ENCODE data around the gene PPP2R2B. TPM values are rescaled to one million over a fixed set of nuclear protein-coding genes. Genes with fewer than 3 reads are reported as not detected.

Gene PPP2R2B
- total RNA-seq, 3 donors from 2014 or later (not counting 1 experiment from before 2014, with no cell fraction given) = 44.9 to 68.3 (median 63.7) TPM

GRCh38 chr5:146667633-146668272 is 210.8 kb downstream of the PPP2R2B start:
- H3K4me1 ChIP-seq (ENCODE audit: control insufficient read depth, insufficient read depth, low read length) = no peaks in the 10 kb centered on the region
- H3K27ac ChIP-seq (ENCODE audit: low read length) = no peak overlapping the region
- DNase-seq (no peak), ATAC-seq (peak in 2 of 3 donors; percentile 27 to 64)
- H3K4me3 ChIP-seq (ENCODE audit: low read length) = no peak overlapping the region
- no peak overlapping the region for H3K4me3 Mint-ChIP-seq
- no peaks in the 10 kb centered on the region for H3K9me3 Mint-ChIP-seq
- WGBS (ENCODE audit: insufficient coverage) = 82% methylated on average over 3 of the region's 4 CpGs
- H3K4me1 Mint-ChIP-seq = peaks cover 0 to 6% of the 10 kb centered on the region in 2 donors
- intact Hi-C loops (cut with micrococcal nuclease) = loop anchor here (10.0 kb wide), 2 partner anchors 123 to 127 kb away; no protein-coding TSS in a partner anchor
- TF ChIP-seq CTCF (IDR thresholded peaks at IDR 0.05) = no peak
- H3K27ac Mint-ChIP-seq = no peak overlapping the region
- H3K36me3 Mint-ChIP-seq = no peaks in the 10 kb centered on the region
- no peaks in the 10 kb centered on the region for H3K27me3 ChIP-seq (ENCODE audit: control insufficient read depth, insufficient read depth, low read length)
- H3K36me3 ChIP-seq (ENCODE audit: control insufficient read depth, insufficient read depth, low read length) = no peaks in the 10 kb centered on the region
- H3K27me3 Mint-ChIP-seq (ENCODE audit: low read depth in 2 of 2) = no peaks in the 10 kb centered on the region
- H3K9me3 ChIP-seq (ENCODE audit: control insufficient read depth, insufficient read depth, low read length) = no peaks in the 10 kb centered on the region

- Histone ChIP-seq H3K36me3 (ENCODE audit: control insufficient read depth, insufficient read depth, low read length) (no peaks in the 10 kb centered on the region), H3K4me3 (ENCODE audit: low read length) (no peak overlapping the region), H3K4me1 (ENCODE audit: control insufficient read depth, insufficient read depth, low read length) (no peaks in the 10 kb centered on the region), H3K9me3 (ENCODE audit: control insufficient read depth, insufficient read depth, low read length) (no peaks in the 10 kb centered on the region), H3K27ac (ENCODE audit: low read length) (no peak overlapping the region), H3K27me3 (ENCODE audit: control insufficient read depth, insufficient read depth, low read length) (no peaks in the 10 kb centered on the region)
- 82% methylated on average over 1 of the region's 1 CpG for WGBS (ENCODE audit: insufficient coverage)
- H3K9me3 Mint-ChIP-seq = no peaks in the 10 kb centered on the region
- H3K27me3 Mint-ChIP-seq (ENCODE audit: low read depth in 2 of 2) = no peaks in the 10 kb centered on the region
- H3K4me1 Mint-ChIP-seq = no peaks in the 10 kb centered on the region
- H3K36me3 Mint-ChIP-seq = no peaks in the 10 kb centered on the region
- no peak overlapping the region for H3K4me3 Mint-ChIP-seq
- peak in 2 of 3 donors; percentile 53 to 69 for ATAC-seq
- peak in 1 of 2 donors; percentile 70 for DNase-seq
- intact Hi-C loops (cut with micrococcal nuclease) = loop anchor here (1.0 to 10.0 kb wide), 5 partner anchors 117 to 304 kb away; no protein-coding TSS in a partner anchor
- H3K27ac Mint-ChIP-seq = no peak overlapping the region
- TF ChIP-seq CTCF (IDR thresholded peaks at IDR 0.05) = peak; percentile 90
These were observed 216.3 kb downstream of the PPP2R2B start for GRCh38 chr5:146662229-146662628.

- no peaks in the 10 kb centered on the region for H3K36me3 ChIP-seq (ENCODE audit: control insufficient read depth, insufficient read depth, low read length)
- no peak for TF ChIP-seq CTCF (IDR thresholded peaks at IDR 0.05)
- peaks cover 5 to 6% of the 10 kb centered on the region in 2 donors for H3K4me1 Mint-ChIP-seq
- no peak overlapping the region for H3K27ac ChIP-seq (ENCODE audit: low read length)
- H3K27ac Mint-ChIP-seq = no peak overlapping the region
- H3K4me3 Mint-ChIP-seq = no peak overlapping the region
- ATAC-seq (no peak), DNase-seq (no peak)
- no peak overlapping the region for H3K4me3 ChIP-seq (ENCODE audit: low read length)
- no peaks in the 10 kb centered on the region for H3K36me3 Mint-ChIP-seq
- H3K4me1 ChIP-seq (ENCODE audit: control insufficient read depth, insufficient read depth, low read length) = no peaks in the 10 kb centered on the region
- no peaks in the 10 kb centered on the region for H3K27me3 ChIP-seq (ENCODE audit: control insufficient read depth, insufficient read depth, low read length)
- no peaks in the 10 kb centered on the region for H3K27me3 Mint-ChIP-seq (ENCODE audit: low read depth in 2 of 2)
- WGBS (ENCODE audit: insufficient coverage) = 93% methylated on average over 3 of the region's 3 CpGs
- no peaks in the 10 kb centered on the region for H3K9me3 ChIP-seq (ENCODE audit: control insufficient read depth, insufficient read depth, low read length)
- intact Hi-C loops (cut with micrococcal nuclease) = loop anchor here (5.0 to 10.0 kb wide), 3 partner anchors 116 to 287 kb away; no protein-coding TSS in a partner anchor
- no peaks in the 10 kb centered on the region for H3K9me3 Mint-ChIP-seq
These were observed 218.1 kb downstream of the PPP2R2B start for GRCh38 chr5:146660376-146660960.

All from natural killer cell (primary cell).